B cell (primary cell): Measurements from ENCODE around the gene SUN3. TPM values are rescaled to one million over a fixed set of nuclear protein-coding genes. Genes with fewer than 3 reads are reported as not detected.
A peak's percentile ranks its signal among the peaks of the same experiment; 100 is the strongest.

ENCODE experiments used
- ATAC-seq: fragments of 200-7000 bp; cut with Tn5 transposase; one replicate; pipeline ENCODE4 v1.10.0; 2021; ENCODE audit warnings: low read depth, mild to moderate bottlenecking, moderate number of reproducible peaks, moderate library complexity
- CTCF ChIA-PET: fragments of 350-600 bp; sonication (Branson Sonifier 250); formaldehyde crosslinking; loops from one replicate; lab custom pipeline; 2021; ENCODE audit warnings: antibody characterized with exemption, inconsistent platforms; lab: Charles Lee
- POLR2A ChIA-PET: fragments of 350-600 bp; sonication (Branson Sonifier 250); formaldehyde crosslinking; loops from one replicate; lab custom pipeline; 2021; ENCODE audit warnings: antibody characterized with exemption; lab: Charles Lee
- DNase-seq: peaks from one replicate; pipeline ENCODE4 v3.0.0; 2013
- H2AFZ ChIP-seq: 2 replicates; pipeline ENCODE4 v1.6.1; 2012; ENCODE audit warnings: mild to moderate bottlenecking, low read depth, low read length; ENCODE audit not compliant: insufficient read depth, poor library complexity, severe bottlenecking
- H3K27ac ChIP-seq, 2 donors: 1 replicate in 1 of 2; 2 replicates in 1 of 2; pipeline ENCODE4 v1.5.1; 2012 to 2013; ENCODE audit warnings: low read length in 2 of 2, mild to moderate bottlenecking in 2 of 2, moderate library complexity in 1 of 2
- H3K27me3 ChIP-seq, 4 experiments: fragments of 200-600 bp in 1 of 4; sonication (generic) in 1 of 4; replicated peaks in 1 of 4; 1 replicate in 2 of 4; 2 replicates in 2 of 4; pipeline versions ENCODE4 v1.6.1 to v1.7.0; 2013 to 2016; ENCODE audit warnings: low read length in 3 of 4, mild to moderate bottlenecking in 2 of 4, mixed read lengths in 1 of 4, moderate library complexity in 1 of 4; ENCODE audit not compliant: insufficient read depth in 4 of 4, control insufficient read depth in 3 of 4; ENCODE audit errors: control extremely low read depth in 1 of 4
- H3K36me3 ChIP-seq, 2 experiments: replicated peaks in 1 of 2; 1 replicate in 1 of 2; 2 replicates in 1 of 2; pipeline versions ENCODE4 v1.6.1 to v1.7.1; 2013; ENCODE audit warnings: low read length in 1 of 2; ENCODE audit not compliant: insufficient read depth in 2 of 2, control insufficient read depth in 1 of 2; ENCODE audit errors: control extremely low read depth in 1 of 2, extremely low read depth in 1 of 2
- H3K4me1 ChIP-seq, 2 donors: fragments of 200-600 bp in 1 of 2; sonication (generic) in 1 of 2; 1 replicate in 1 of 2; 2 replicates in 1 of 2; pipeline versions ENCODE4 v1.5.1 to v1.6.1; 2013 to 2017; ENCODE audit warnings: low read length in 2 of 2; ENCODE audit not compliant: control insufficient read depth in 2 of 2, insufficient read depth in 2 of 2
- H3K4me2 ChIP-seq: replicated peaks from 2 replicates; pipeline ENCODE3; 2012; ENCODE audit warnings: mild to moderate bottlenecking, low read depth, low read length; ENCODE audit not compliant: poor library complexity, severe bottlenecking
- H3K4me3 ChIP-seq, 5 experiments: fragments of 200-600 bp in 1 of 5; sonication (generic) in 1 of 5; 1 replicate in 3 of 5; 2 replicates in 2 of 5; pipeline versions ENCODE4 v1.5.1 to v1.7.0; 2011 to 2016; ENCODE audit warnings: low read length in 4 of 5, mild to moderate bottlenecking in 4 of 5, low read depth in 2 of 5, control low read depth in 1 of 5, moderate library complexity in 1 of 5; ENCODE audit not compliant: insufficient read depth in 1 of 5; ENCODE audit errors: control extremely low read depth in 1 of 5, extremely low read depth in 1 of 5
- H3K79me2 ChIP-seq: fragments of 200-600 bp; sonication (generic); one replicate; pipeline ENCODE4 v1.6.0; 2016; ENCODE audit warnings: low read length; ENCODE audit not compliant: control insufficient read depth, insufficient read depth
- H3K9ac ChIP-seq: fragments of 200-600 bp; sonication (generic); 2 replicates; pipeline ENCODE4 v1.6.1; 2017; ENCODE audit warnings: mild to moderate bottlenecking, low read length, moderate library complexity
- H3K9me3 ChIP-seq, 3 donors: one replicate each; pipeline versions ENCODE4 v1.6.1 to v1.7.1; 2013; ENCODE audit warnings: low read length in 2 of 3; ENCODE audit not compliant: control insufficient read depth in 2 of 3, insufficient read depth in 1 of 3; ENCODE audit errors: control extremely low read depth in 1 of 3
- H4K20me1 ChIP-seq: 2 replicates; pipeline ENCODE4 v1.6.0; 2012; ENCODE audit warnings: mild to moderate bottlenecking, low read length; ENCODE audit not compliant: insufficient read depth, control insufficient read depth, poor library complexity, severe bottlenecking
- H3K27ac Mint-ChIP-seq: one replicate; pipeline ENCODE4 v1.8.0; 2021; ENCODE audit warnings: mixed read lengths
- H3K27me3 Mint-ChIP-seq: one replicate; pipeline ENCODE4 v1.8.0; 2021; ENCODE audit warnings: mixed read lengths
- H3K4me1 Mint-ChIP-seq: one replicate; pipeline ENCODE4 v1.8.0; 2021; ENCODE audit warnings: mixed read lengths
- H3K4me3 Mint-ChIP-seq: one replicate; pipeline ENCODE4 v1.8.0; 2021; ENCODE audit warnings: mixed read lengths
- H3K9me3 Mint-ChIP-seq: one replicate; pipeline ENCODE4 v1.8.0; 2022; ENCODE audit warnings: mixed read lengths; ENCODE audit not compliant: insufficient read depth
- CTCF ChIP-seq: fragments of 200-600 bp; IDR thresholded peaks from one replicate; pipeline ENCODE4 v1.8.0; 2022; ENCODE audit warnings: antibody characterized with exemption, mild to moderate bottlenecking
- EZH2 ChIP-seq: IDR thresholded peaks from 2 replicates; pipeline ENCODE4 v1.6.1; 2012; ENCODE audit warnings: borderline replicate concordance, low read depth, mild to moderate bottlenecking, moderate library complexity, low read length; ENCODE audit not compliant: insufficient read depth, poor library complexity, severe bottlenecking
- WGBS: methylation state at CpG from one replicate; pipeline ENCODE4 v1.1.5; 2013; ENCODE audit warnings: missing lambda C conversion rate; ENCODE audit not compliant: insufficient coverage; 5-methylcytosine and 5-hydroxymethylcytosine counted together
- intact Hi-C: fragments of 100-400 bp; cut with micrococcal nuclease; formaldehyde crosslinking; loops from one replicate; pipeline ENCODE4 v1.10.0; 2022
- polyA plus RNA-seq: library from polyadenylated mRNA; depleted of rRNA; stranded (reverse); fragments of >200 nt; gene quantifications from 2 replicates; pipeline ENCODE4 v1.2.3, GENCODE V29; 2012
- total RNA-seq, 2 donors: library from RNA; stranded (reverse); fragments of 120-200 nt in 1 of 2; gene quantifications; 1 replicate in 1 of 2; 2 replicates in 1 of 2; pipeline versions ENCODE4 v1.2.3 to v1.2.4, GENCODE V29; 2013 to 2022

Gene SUN3
- total and polyA plus RNA-seq, 2 donors (not counting 1 experiment from before 2014, with no cell fraction given), result not detected

GRCh38 chr7:47979832-47980181 lies 49.1 kb downstream of the SUN3 start:
- TF ChIP-seq EZH2, result no peak
- TF ChIP-seq CTCF, result no peak
- Histone ChIP-seq H3K9me3 (peaks cover 0 to 2% (median 0%) of the 10 kb centered on the region in 3 donors), H3K4me2 (peak overlapping the region; percentile 77), H3K27ac (peak overlapping the region; percentile 91 to 93), H4K20me1 (peaks cover 8% of the 10 kb centered on the region), H3K27me3 (no peaks in the 10 kb centered on the region), H3K36me3 (peaks cover under 1 to 34% of the 10 kb centered on the region in 2 experiments), H3K79me2 (peaks cover 11% of the 10 kb centered on the region), H3K9ac (peak overlapping the region; percentile 79), H2AFZ (peak overlapping the region; percentile 88), H3K4me1 (peaks cover 8 to 13% of the 10 kb centered on the region in 2 donors), H3K4me3 (peak overlapping the region in 4 of 5 experiments; percentile 67 to 77 (median 70))
- ChIA-PET POLR2A (no interaction called here), CTCF (interaction anchor here (1.5 kb wide), 2 partner anchors 9 to 12 kb away, joined by 3 to 6 read pairs; no protein-coding TSS in a partner anchor)
- no peak for DNase-seq
- Mint-ChIP-seq H3K4me1 (peaks cover 21% of the 10 kb centered on the region), H3K27me3 (no peaks in the 10 kb centered on the region), H3K9me3 (no peaks in the 10 kb centered on the region), H3K27ac (peak overlapping the region; percentile 98), H3K4me3 (peak overlapping the region; percentile 92)
- ATAC-seq, result no peak
- intact Hi-C loops, result loop anchor here (1.0 to 5.0 kb wide), 3 partner anchors 11 to 308 kb away; no protein-coding TSS in a partner anchor
- WGBS, result no CpG with 5 or more reads among the region's 7 CpGs

GRCh38 chr7:47979145-47979831 lies 49.6 kb downstream of the SUN3 start, which contains the start of gene HUS1:
Gene HUS1, minus strand, starts transcription at chr7:47979615. Its CDS starts 96 bp downstream, at chr7:47979519.
- H3K27me3 ChIP-seq, result no peaks in the 10 kb centered on the region
- H4K20me1 ChIP-seq, result peaks cover 8% of the 10 kb centered on the region
- CTCF ChIA-PET, result interaction anchor here (1.2 to 1.8 kb wide), 5 partner anchors 9 to 35 kb away, joined by 3 to 12 read pairs (median 6); no protein-coding TSS in a partner anchor
- H3K4me3 ChIP-seq, result peak within 1 kb of the TSS; percentile 67 to 91 (median 71)
- peaks cover 22% of the 10 kb centered on the region for H3K4me1 Mint-ChIP-seq
- intact Hi-C loops, result loop anchor here (1.0 to 5.0 kb wide), 3 partner anchors 12 to 307 kb away; no protein-coding TSS in a partner anchor
- peaks cover 0 to 2% (median 0%) of the 10 kb centered on the region in 3 donors for H3K9me3 ChIP-seq
- ATAC-seq (peak; percentile 98), DNase-seq (peak; percentile 94)
- peaks cover 16% of the 10 kb centered on the region for H3K79me2 ChIP-seq
- H3K27ac Mint-ChIP-seq, result peak within 1 kb of the TSS; percentile 98
- peaks cover 2 to 39% of the 10 kb centered on the region in 2 experiments for H3K36me3 ChIP-seq
- H3K9ac ChIP-seq, result peak within 1 kb of the TSS; percentile 79
- H3K9me3 Mint-ChIP-seq, result no peaks in the 10 kb centered on the region
- peak within 1 kb of the TSS; percentile 91 to 93 for H3K27ac ChIP-seq
- POLR2A ChIA-PET, result no interaction called here
- WGBS, result under 1% methylated on average over 48 of the region's 62 CpGs
- peak within 1 kb of the TSS; percentile 77 for H3K4me2 ChIP-seq
- TF ChIP-seq CTCF, result no peak
- no peak for TF ChIP-seq EZH2
- H3K4me3 Mint-ChIP-seq, result peak within 1 kb of the TSS; percentile 92
- H2AFZ ChIP-seq, result peak within 1 kb of the TSS; percentile 88
- no peaks in the 10 kb centered on the region for H3K27me3 Mint-ChIP-seq
- H3K4me1 ChIP-seq, result peaks cover 8 to 13% of the 10 kb centered on the region in 2 donors
